Measurements from ENCODE around the gene IGF1.

DNA sequence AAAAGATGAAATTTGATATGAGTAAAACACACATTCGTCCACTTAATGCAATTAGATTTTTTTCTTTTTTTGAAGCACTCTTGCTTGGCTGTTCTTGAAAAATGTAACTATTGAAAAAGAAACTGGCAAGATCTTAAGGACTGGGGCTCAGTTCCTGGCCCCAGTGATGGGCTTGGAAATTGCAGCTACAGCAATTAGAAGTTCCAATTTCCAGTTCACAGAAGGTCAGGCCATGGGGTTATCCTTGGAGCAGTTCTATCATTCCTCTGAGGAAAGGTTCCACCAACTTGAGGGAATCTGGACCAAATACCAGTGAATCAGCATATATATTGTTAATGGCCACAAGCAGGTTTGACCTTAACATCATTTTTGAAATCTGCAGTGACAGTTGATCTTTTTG, 18.9 kb downstream of the IGF1 start:
- TF ChIP-seq, protein P1, sequence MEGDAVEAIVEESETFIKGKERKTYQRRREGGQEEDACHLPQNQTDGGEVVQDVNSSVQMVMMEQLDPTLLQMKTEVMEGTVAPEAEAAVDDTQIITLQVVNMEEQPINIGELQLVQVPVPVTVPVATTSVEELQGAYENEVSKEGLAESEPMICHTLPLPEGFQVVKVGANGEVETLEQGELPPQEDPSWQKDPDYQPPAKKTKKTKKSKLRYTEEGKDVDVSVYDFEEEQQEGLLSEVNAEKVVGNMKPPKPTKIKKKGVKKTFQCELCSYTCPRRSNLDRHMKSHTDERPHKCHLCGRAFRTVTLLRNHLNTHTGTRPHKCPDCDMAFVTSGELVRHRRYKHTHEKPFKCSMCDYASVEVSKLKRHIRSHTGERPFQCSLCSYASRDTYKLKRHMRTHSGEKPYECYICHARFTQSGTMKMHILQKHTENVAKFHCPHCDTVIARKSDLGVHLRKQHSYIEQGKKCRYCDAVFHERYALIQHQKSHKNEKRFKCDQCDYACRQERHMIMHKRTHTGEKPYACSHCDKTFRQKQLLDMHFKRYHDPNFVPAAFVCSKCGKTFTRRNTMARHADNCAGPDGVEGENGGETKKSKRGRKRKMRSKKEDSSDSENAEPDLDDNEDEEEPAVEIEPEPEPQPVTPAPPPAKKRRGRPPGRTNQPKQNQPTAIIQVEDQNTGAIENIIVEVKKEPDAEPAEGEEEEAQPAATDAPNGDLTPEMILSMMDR (IDR thresholded peaks at IDR 0.05; ENCODE audit: borderline replicate concordance, extremely low read depth, low read length, poor library complexity, severe bottlenecking) = no peak
- TF ChIP-seq EZH2 (IDR thresholded peaks at IDR 0.05; ENCODE audit: borderline replicate concordance, low read depth, low read length, severe bottlenecking) = no peak

All from DND-41 (cell line).